Keratinocyte (primary cell): Measurements from ENCODE around the gene PLPP4. TPM values are rescaled to one million over a fixed set of nuclear protein-coding genes. Genes with fewer than 3 reads are reported as not detected.
"Not testable (repeated sequence)": the region's sequence is repeated elsewhere in the genome, so short reads cannot be mapped to it uniquely, and the experiment has no call there.

Experiments used
- DNase-seq: peaks from one replicate; pipeline ENCODE4 v3.0.0-alpha.2; 2011; ENCODE audit warnings: low read depth, missing footprints, low spot score
- FAIRE-seq: peaks from 2 replicates; lab custom pipeline; 2011; peaks lifted over from hg19 to GRCh38; lab: Jason Lieb, UNC
- H2AFZ ChIP-seq: 2 replicates; pipeline ENCODE4 v1.6.0; 2012; ENCODE audit warnings: low read length, control low read depth, inconsistent platforms; ENCODE audit not compliant: control insufficient read depth
- H3K27ac ChIP-seq: 2 replicates; pipeline ENCODE4 v1.5.1; 2011; ENCODE audit warnings: low read length; ENCODE audit not compliant: control insufficient read depth, insufficient read depth
- H3K27me3 ChIP-seq: 3 replicates; pipeline ENCODE4 v1.6.0; 2011; ENCODE audit warnings: low read length; ENCODE audit not compliant: control insufficient read depth, insufficient read depth; ENCODE audit errors: extremely low read depth
- H3K36me3 ChIP-seq, 2 experiments: 2 replicates in 1 of 2; 3 replicates in 1 of 2; pipeline ENCODE4 v1.5.1; 2011; ENCODE audit warnings: low read length in 2 of 2, mild to moderate bottlenecking in 1 of 2; ENCODE audit not compliant: control insufficient read depth in 2 of 2, insufficient read depth in 2 of 2; ENCODE audit errors: extremely low read depth in 1 of 2
- H3K4me1 ChIP-seq: 3 replicates; pipeline ENCODE4 v1.5.1; 2011; ENCODE audit warnings: low read length; ENCODE audit not compliant: control insufficient read depth, insufficient read depth; ENCODE audit errors: extremely low read depth
- H3K4me2 ChIP-seq: 3 replicates; pipeline ENCODE4 v1.6.0; 2011; ENCODE audit warnings: low read depth, low read length; ENCODE audit not compliant: control insufficient read depth, insufficient read depth; ENCODE audit errors: extremely low read depth
- H3K4me3 ChIP-seq, 3 experiments: fragments of 200-600 bp in 1 of 3; sonication (generic) in 1 of 3; 2 replicates in 2 of 3; 3 replicates in 1 of 3; pipeline ENCODE4 v1.5.1; 2011 to 2016; ENCODE audit warnings: low read length in 3 of 3, mild to moderate bottlenecking in 3 of 3, control low read depth in 2 of 3, inconsistent platforms in 1 of 3, low read depth in 1 of 3, mixed read lengths in 1 of 3, mixed run types in 1 of 3, moderate library complexity in 1 of 3; ENCODE audit not compliant: control insufficient read depth in 2 of 3, insufficient read depth in 2 of 3; ENCODE audit errors: extremely low read depth in 1 of 3
- H3K79me2 ChIP-seq: 2 replicates; pipeline ENCODE4 v1.6.0; 2012; ENCODE audit warnings: low read length; ENCODE audit not compliant: control insufficient read depth, insufficient read depth
- H3K9ac ChIP-seq: 3 replicates; pipeline ENCODE4 v1.6.0; 2011; ENCODE audit warnings: low read length; ENCODE audit not compliant: control insufficient read depth, insufficient read depth; ENCODE audit errors: extremely low read depth
- H3K9me1 ChIP-seq: 3 replicates; pipeline ENCODE4 v1.6.0; 2011; ENCODE audit warnings: low read length; ENCODE audit not compliant: control insufficient read depth, insufficient read depth; ENCODE audit errors: extremely low read depth
- H3K9me3 ChIP-seq: 2 replicates; pipeline ENCODE4 v1.5.1; 2012; ENCODE audit warnings: low read depth, low read length; ENCODE audit not compliant: control insufficient read depth
- H4K20me1 ChIP-seq: 3 replicates; pipeline ENCODE4 v1.6.0; 2011; ENCODE audit warnings: low read length; ENCODE audit not compliant: control insufficient read depth, insufficient read depth; ENCODE audit errors: extremely low read depth
- CTCF ChIP-seq, 3 experiments: IDR thresholded peaks in 1 of 3; conservative IDR thresholded peaks in 1 of 3; optimal IDR thresholded peaks in 1 of 3; 2 replicates in 2 of 3; 3 replicates in 1 of 3; pipeline versions ENCODE3 to v1.5.1; 2011; ENCODE audit warnings: low read length in 3 of 3, mild to moderate bottlenecking in 3 of 3, moderate library complexity in 2 of 3, control low read depth in 1 of 3, inconsistent platforms in 1 of 3; ENCODE audit not compliant: insufficient read depth in 2 of 3; ENCODE audit errors: extremely low read depth in 1 of 3
- EZH2 ChIP-seq: IDR thresholded peaks from one replicate; pipeline ENCODE4 v1.6.1; 2012; ENCODE audit warnings: inconsistent platforms, mild to moderate bottlenecking, low read length, moderate library complexity
- dilution Hi-C: fragments of 300-500 bp; cut with MboI; formaldehyde crosslinking; loops from one replicate; pipeline ENCODE4 v1.7.0; 2020; ENCODE audit warnings: low sequenced_read_pairs; ENCODE audit not compliant: extremely low pct_ligation_motif_present
- polyA plus RNA-seq, 5 experiments: library from polyadenylated mRNA; depleted of rRNA in 3 of 5; stranded (reverse) in 3 of 5; stranded (forward) in 1 of 5; unstranded in 1 of 5; fragments of >200 nt; gene quantifications; 1 replicate in 1 of 5; 2 replicates in 3 of 5; 3 replicates in 1 of 5; pipeline versions ENCODE4 v1.2.1 to v1.2.3, GENCODE V29; 2011 to 2012; ENCODE audit warnings: missing spikeins in 2 of 5, low read depth in 1 of 5, low replicate concordance in 1 of 5

The PLPP4 gene
- polyA plus RNA-seq, 1 donor (not counting 4 experiments of a cell fraction or from before 2014, with no cell fraction given): 0.76 TPM

GRCh38 chr10:120499883-120500282 lies 42.9 kb downstream of the PLPP4 start:
- no peaks in the 10 kb centered on the region for H4K20me1 ChIP-seq
- no peaks in the 10 kb centered on the region for H3K36me3 ChIP-seq
- no peaks in the 10 kb centered on the region for H3K9me3 ChIP-seq
- no peak for DNase-seq
- no peaks in the 10 kb centered on the region for H3K9me1 ChIP-seq
- no peak overlapping the region for H3K4me2 ChIP-seq
- H3K27me3 ChIP-seq: peaks cover 4% of the 10 kb centered on the region
- no peaks in the 10 kb centered on the region for H3K79me2 ChIP-seq
- no peak overlapping the region for H2AFZ ChIP-seq
- dilution Hi-C loops: no loop called here
- FAIRE-seq: no peak
- H3K4me1 ChIP-seq: peaks cover 12% of the 10 kb centered on the region
- H3K4me3 ChIP-seq: no peak overlapping the region
- TF ChIP-seq CTCF (optimal IDR thresholded peaks at IDR 0.05 in 1 of 3, IDR thresholded peaks at IDR 0.05 in 1 of 3, conservative IDR thresholded peaks at IDR 0.05 in 1 of 3; ENCODE audit: extremely low read depth in 1 of 3, insufficient read depth in 2 of 3, low read length in 3 of 3) (no peak), EZH2 (no peak)
- no peak overlapping the region for H3K27ac ChIP-seq
- H3K9ac ChIP-seq: no peak overlapping the region

GRCh38 chr10:120503689-120504088 lies 46.7 kb downstream of the PLPP4 start:
- Histone ChIP-seq H3K4me2 (no peak overlapping the region), H3K27ac (peak overlapping the region; percentile 30), H3K36me3 (no peaks in the 10 kb centered on the region), H3K4me3 (no peak overlapping the region), H2AFZ (peak overlapping the region; percentile 55), H3K27me3 (no peaks in the 10 kb centered on the region), H3K4me1 (peaks cover 37% of the 10 kb centered on the region), H3K9me1 (no peaks in the 10 kb centered on the region), H3K9ac (no peak overlapping the region), H3K79me2 (no peaks in the 10 kb centered on the region), H4K20me1 (no peaks in the 10 kb centered on the region), H3K9me3 (no peaks in the 10 kb centered on the region)
- TF ChIP-seq EZH2: no peak
- DNase-seq (no peak), FAIRE-seq (peak; percentile 5)
- dilution Hi-C loops: no loop called here

- H3K9me1 ChIP-seq, H3K27me3 ChIP-seq, H4K20me1 ChIP-seq, H3K79me2 ChIP-seq, H3K9ac ChIP-seq, H3K9me3 ChIP-seq, DNase-seq, H3K36me3 ChIP-seq, dilution Hi-C loops: not testable (repeated sequence)
- Histone ChIP-seq H3K27ac (peak overlapping the region; percentile 60), H2AFZ (peak overlapping the region; percentile 55), H3K4me3 (peak overlapping the region in 1 of 3 experiments; percentile 43), H3K4me1 (peaks cover 42% of the 10 kb centered on the region), H3K4me2 (peak overlapping the region; percentile 66)
- FAIRE-seq: peak; percentile 68
Observed at GRCh38 chr10:120504227-120504626, 47.2 kb downstream of the PLPP4 start.
